B cell (primary cell): ENCODE measurements around the gene ODF2. TPM values are rescaled to one million over a fixed set of nuclear protein-coding genes. Genes with fewer than 3 reads are reported as not detected.

Experiments
- ATAC-seq: fragments of 200-7000 bp; cut with Tn5 transposase; one replicate; pipeline ENCODE4 v1.10.0; 2021; ENCODE audit warnings: low read depth, mild to moderate bottlenecking, moderate number of reproducible peaks, moderate library complexity
- CTCF ChIA-PET: fragments of 350-600 bp; sonication (Branson Sonifier 250); formaldehyde crosslinking; loops from one replicate; lab custom pipeline; 2021; ENCODE audit warnings: antibody characterized with exemption, inconsistent platforms; lab: Charles Lee
- POLR2A ChIA-PET: fragments of 350-600 bp; sonication (Branson Sonifier 250); formaldehyde crosslinking; loops from one replicate; lab custom pipeline; 2021; ENCODE audit warnings: antibody characterized with exemption; lab: Charles Lee
- DNase-seq: peaks from one replicate; pipeline ENCODE4 v3.0.0; 2013
- H2AFZ ChIP-seq: 2 replicates; pipeline ENCODE4 v1.6.1; 2012; ENCODE audit warnings: mild to moderate bottlenecking, low read depth, low read length; ENCODE audit not compliant: insufficient read depth, poor library complexity, severe bottlenecking
- H3K27ac ChIP-seq, 2 donors: 1 replicate in 1 of 2; 2 replicates in 1 of 2; pipeline ENCODE4 v1.5.1; 2012 to 2013; ENCODE audit warnings: low read length in 2 of 2, mild to moderate bottlenecking in 2 of 2, moderate library complexity in 1 of 2
- H3K27me3 ChIP-seq, 4 experiments: fragments of 200-600 bp in 1 of 4; sonication (generic) in 1 of 4; replicated peaks in 1 of 4; 1 replicate in 2 of 4; 2 replicates in 2 of 4; pipeline versions ENCODE4 v1.6.1 to v1.7.0; 2013 to 2016; ENCODE audit warnings: low read length in 3 of 4, mild to moderate bottlenecking in 2 of 4, mixed read lengths in 1 of 4, moderate library complexity in 1 of 4; ENCODE audit not compliant: insufficient read depth in 4 of 4, control insufficient read depth in 3 of 4; ENCODE audit errors: control extremely low read depth in 1 of 4
- H3K36me3 ChIP-seq, 2 experiments: replicated peaks in 1 of 2; 1 replicate in 1 of 2; 2 replicates in 1 of 2; pipeline versions ENCODE4 v1.6.1 to v1.7.1; 2013; ENCODE audit warnings: low read length in 1 of 2; ENCODE audit not compliant: insufficient read depth in 2 of 2, control insufficient read depth in 1 of 2; ENCODE audit errors: control extremely low read depth in 1 of 2, extremely low read depth in 1 of 2
- H3K4me1 ChIP-seq, 2 donors: fragments of 200-600 bp in 1 of 2; sonication (generic) in 1 of 2; 1 replicate in 1 of 2; 2 replicates in 1 of 2; pipeline versions ENCODE4 v1.5.1 to v1.6.1; 2013 to 2017; ENCODE audit warnings: low read length in 2 of 2; ENCODE audit not compliant: control insufficient read depth in 2 of 2, insufficient read depth in 2 of 2
- H3K4me2 ChIP-seq: replicated peaks from 2 replicates; pipeline ENCODE3; 2012; ENCODE audit warnings: mild to moderate bottlenecking, low read depth, low read length; ENCODE audit not compliant: poor library complexity, severe bottlenecking
- H3K4me3 ChIP-seq, 5 experiments: fragments of 200-600 bp in 1 of 5; sonication (generic) in 1 of 5; 1 replicate in 3 of 5; 2 replicates in 2 of 5; pipeline versions ENCODE4 v1.5.1 to v1.7.0; 2011 to 2016; ENCODE audit warnings: low read length in 4 of 5, mild to moderate bottlenecking in 4 of 5, low read depth in 2 of 5, control low read depth in 1 of 5, moderate library complexity in 1 of 5; ENCODE audit not compliant: insufficient read depth in 1 of 5; ENCODE audit errors: control extremely low read depth in 1 of 5, extremely low read depth in 1 of 5
- H3K79me2 ChIP-seq: fragments of 200-600 bp; sonication (generic); one replicate; pipeline ENCODE4 v1.6.0; 2016; ENCODE audit warnings: low read length; ENCODE audit not compliant: control insufficient read depth, insufficient read depth
- H3K9ac ChIP-seq: fragments of 200-600 bp; sonication (generic); 2 replicates; pipeline ENCODE4 v1.6.1; 2017; ENCODE audit warnings: mild to moderate bottlenecking, low read length, moderate library complexity
- H3K9me3 ChIP-seq, 3 donors: one replicate each; pipeline versions ENCODE4 v1.6.1 to v1.7.1; 2013; ENCODE audit warnings: low read length in 2 of 3; ENCODE audit not compliant: control insufficient read depth in 2 of 3, insufficient read depth in 1 of 3; ENCODE audit errors: control extremely low read depth in 1 of 3
- H4K20me1 ChIP-seq: 2 replicates; pipeline ENCODE4 v1.6.0; 2012; ENCODE audit warnings: mild to moderate bottlenecking, low read length; ENCODE audit not compliant: insufficient read depth, control insufficient read depth, poor library complexity, severe bottlenecking
- H3K27ac Mint-ChIP-seq: one replicate; pipeline ENCODE4 v1.8.0; 2021; ENCODE audit warnings: mixed read lengths
- H3K27me3 Mint-ChIP-seq: one replicate; pipeline ENCODE4 v1.8.0; 2021; ENCODE audit warnings: mixed read lengths
- H3K4me1 Mint-ChIP-seq: one replicate; pipeline ENCODE4 v1.8.0; 2021; ENCODE audit warnings: mixed read lengths
- H3K4me3 Mint-ChIP-seq: one replicate; pipeline ENCODE4 v1.8.0; 2021; ENCODE audit warnings: mixed read lengths
- H3K9me3 Mint-ChIP-seq: one replicate; pipeline ENCODE4 v1.8.0; 2022; ENCODE audit warnings: mixed read lengths; ENCODE audit not compliant: insufficient read depth
- CTCF ChIP-seq: fragments of 200-600 bp; IDR thresholded peaks from one replicate; pipeline ENCODE4 v1.8.0; 2022; ENCODE audit warnings: antibody characterized with exemption, mild to moderate bottlenecking
- EZH2 ChIP-seq: IDR thresholded peaks from 2 replicates; pipeline ENCODE4 v1.6.1; 2012; ENCODE audit warnings: borderline replicate concordance, low read depth, mild to moderate bottlenecking, moderate library complexity, low read length; ENCODE audit not compliant: insufficient read depth, poor library complexity, severe bottlenecking
- WGBS: methylation state at CpG from one replicate; pipeline ENCODE4 v1.1.5; 2013; ENCODE audit warnings: missing lambda C conversion rate; ENCODE audit not compliant: insufficient coverage; 5-methylcytosine and 5-hydroxymethylcytosine counted together
- intact Hi-C: fragments of 100-400 bp; cut with micrococcal nuclease; formaldehyde crosslinking; loops from one replicate; pipeline ENCODE4 v1.10.0; 2022
- polyA plus RNA-seq: library from polyadenylated mRNA; depleted of rRNA; stranded (reverse); fragments of >200 nt; gene quantifications from 2 replicates; pipeline ENCODE4 v1.2.3, GENCODE V29; 2012
- total RNA-seq, 2 donors: library from RNA; stranded (reverse); fragments of 120-200 nt in 1 of 2; gene quantifications; 1 replicate in 1 of 2; 2 replicates in 1 of 2; pipeline versions ENCODE4 v1.2.3 to v1.2.4, GENCODE V29; 2013 to 2022

ODF2 gene
- total and polyA plus RNA-seq, 2 donors (not counting 1 experiment from before 2014, with no cell fraction given): 30.1 to 42.9 TPM

- H3K9me3 Mint-ChIP-seq: no peaks in the 10 kb centered on the region
- H3K9ac ChIP-seq: no peak overlapping the region
- no peak overlapping the region for H3K4me3 ChIP-seq
- H3K4me1 Mint-ChIP-seq: no peaks in the 10 kb centered on the region
- peaks cover 0 to 30% (median 3%) of the 10 kb centered on the region in 4 experiments for H3K27me3 ChIP-seq
- H3K4me2 ChIP-seq: no peak overlapping the region
- TF ChIP-seq EZH2 (no peak), CTCF (no peak)
- DNase-seq (no peak), ATAC-seq (no peak)
- no peak overlapping the region for H3K4me3 Mint-ChIP-seq
- no peaks in the 10 kb centered on the region for H3K79me2 ChIP-seq
- peaks cover 32% of the 10 kb centered on the region for H3K27me3 Mint-ChIP-seq
- ChIA-PET POLR2A (no interaction called here), CTCF (no interaction called here)
- H3K27ac ChIP-seq: no peak overlapping the region
- no peak overlapping the region for H3K27ac Mint-ChIP-seq
- no peak overlapping the region for H2AFZ ChIP-seq
- H3K36me3 ChIP-seq: no peaks in the 10 kb centered on the region
- H3K4me1 ChIP-seq: no peaks in the 10 kb centered on the region
- H4K20me1 ChIP-seq: no peaks in the 10 kb centered on the region
- 76% methylated on average over 9 of the region's 9 CpGs for WGBS
- no peaks in the 10 kb centered on the region for H3K9me3 ChIP-seq
- intact Hi-C loops: no loop called here
Observed at GRCh38 chr9:128406848-128407391, 48.9 kb upstream of the ODF2 start.

- H2AFZ ChIP-seq: no peak overlapping the region
- H3K9me3 Mint-ChIP-seq: no peaks in the 10 kb centered on the region
- peaks cover 0 to 4% (median 0%) of the 10 kb centered on the region in 3 donors for H3K9me3 ChIP-seq
- ChIA-PET CTCF (no interaction called here), POLR2A (no interaction called here)
- H3K4me2 ChIP-seq: no peak overlapping the region
- no peaks in the 10 kb centered on the region for H3K79me2 ChIP-seq
- no peaks in the 10 kb centered on the region for H3K36me3 ChIP-seq
- H3K27me3 ChIP-seq: peaks cover 0 to 41% (median 5%) of the 10 kb centered on the region in 4 experiments
- no peak for DNase-seq
- WGBS: 39% methylated on average over 22 of the region's 26 CpGs
- intact Hi-C loops: no loop called here
- no peak overlapping the region for H3K27ac Mint-ChIP-seq
- no peaks in the 10 kb centered on the region for H3K4me1 ChIP-seq
- TF ChIP-seq CTCF (no peak), EZH2 (no peak)
- ATAC-seq: no peak
- no peaks in the 10 kb centered on the region for H3K4me1 Mint-ChIP-seq
- H3K4me3 Mint-ChIP-seq: no peak overlapping the region
- H3K27ac ChIP-seq: no peak overlapping the region
- no peak overlapping the region for H3K9ac ChIP-seq
- no peak overlapping the region for H3K4me3 ChIP-seq
- peaks cover 30% of the 10 kb centered on the region for H3K27me3 Mint-ChIP-seq
- H4K20me1 ChIP-seq: no peaks in the 10 kb centered on the region
Observed at GRCh38 chr9:128408963-128409431, 46.8 kb upstream of the ODF2 start.
